Measurements from ENCODE around the gene SYT3. TPM values are rescaled to one million over a fixed set of nuclear protein-coding genes. Genes with fewer than 3 reads are reported as not detected.

Gene SYT3
- total RNA-seq, 1 experiment from 2014 or later: 1.9 TPM

DNA sequence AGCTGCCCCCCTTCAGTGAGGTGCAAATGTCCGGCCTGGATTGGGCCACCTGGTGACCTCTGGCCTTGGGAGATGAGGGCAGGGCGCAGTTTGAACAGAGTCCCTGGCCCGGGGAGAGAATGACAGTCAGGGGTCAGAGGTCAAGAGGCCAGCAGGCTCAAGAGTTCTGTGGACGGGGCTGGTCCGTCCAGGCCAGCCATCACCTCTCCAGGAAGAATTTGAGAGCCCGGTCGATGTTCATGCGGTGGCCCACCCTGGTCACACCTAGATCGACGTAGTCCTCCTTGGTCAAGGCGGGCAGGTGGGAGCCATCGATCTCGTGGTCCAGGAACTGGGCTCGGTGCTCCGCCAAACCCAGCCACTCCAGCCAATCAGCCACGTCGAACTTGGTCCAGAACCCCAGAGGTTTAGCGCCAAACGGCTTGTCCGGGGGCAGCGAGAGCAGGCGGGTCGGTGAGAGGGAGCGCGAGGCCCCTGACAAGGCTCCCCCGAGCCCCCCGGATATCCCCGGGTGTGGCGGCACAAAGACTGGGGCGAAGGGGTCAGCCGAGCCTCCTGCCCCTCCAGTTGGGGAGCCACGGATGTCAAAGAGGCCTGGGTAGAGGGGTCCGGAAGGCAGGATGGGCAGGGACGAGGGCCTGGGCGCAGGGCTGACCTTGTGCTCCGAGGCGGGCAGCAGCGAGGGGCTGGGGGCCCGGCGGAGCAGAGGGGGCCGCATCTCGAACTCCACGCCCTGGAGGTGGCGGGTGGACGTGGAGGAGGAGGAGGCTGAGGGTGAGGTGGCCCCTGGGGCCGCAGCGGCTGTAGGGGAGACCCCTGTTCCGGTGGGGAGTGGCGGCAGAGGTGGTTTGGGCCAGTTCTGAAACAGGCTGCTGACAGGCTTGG lies 22.3 kb upstream of the SYT3 start:
- no peak for DNase-seq (ENCODE audit: low spot score)

- DNase-seq (ENCODE audit: low spot score): no peak
These were observed 21.3 kb upstream of the SYT3 start for GRCh38 chr19:50661023-50661422.

- DNase-seq (ENCODE audit: low spot score): no peak
These were observed 20.3 kb upstream of the SYT3 start for GRCh38 chr19:50660088-50660366.

- no peak for DNase-seq (ENCODE audit: low spot score)
These were observed 19.8 kb upstream of the SYT3 start for GRCh38 chr19:50659318-50660087.

GRCh38 chr19:50658441-50659317 lies 19.0 kb upstream of the SYT3 start:
- peak; percentile 96 for DNase-seq (ENCODE audit: low spot score)

DNA sequence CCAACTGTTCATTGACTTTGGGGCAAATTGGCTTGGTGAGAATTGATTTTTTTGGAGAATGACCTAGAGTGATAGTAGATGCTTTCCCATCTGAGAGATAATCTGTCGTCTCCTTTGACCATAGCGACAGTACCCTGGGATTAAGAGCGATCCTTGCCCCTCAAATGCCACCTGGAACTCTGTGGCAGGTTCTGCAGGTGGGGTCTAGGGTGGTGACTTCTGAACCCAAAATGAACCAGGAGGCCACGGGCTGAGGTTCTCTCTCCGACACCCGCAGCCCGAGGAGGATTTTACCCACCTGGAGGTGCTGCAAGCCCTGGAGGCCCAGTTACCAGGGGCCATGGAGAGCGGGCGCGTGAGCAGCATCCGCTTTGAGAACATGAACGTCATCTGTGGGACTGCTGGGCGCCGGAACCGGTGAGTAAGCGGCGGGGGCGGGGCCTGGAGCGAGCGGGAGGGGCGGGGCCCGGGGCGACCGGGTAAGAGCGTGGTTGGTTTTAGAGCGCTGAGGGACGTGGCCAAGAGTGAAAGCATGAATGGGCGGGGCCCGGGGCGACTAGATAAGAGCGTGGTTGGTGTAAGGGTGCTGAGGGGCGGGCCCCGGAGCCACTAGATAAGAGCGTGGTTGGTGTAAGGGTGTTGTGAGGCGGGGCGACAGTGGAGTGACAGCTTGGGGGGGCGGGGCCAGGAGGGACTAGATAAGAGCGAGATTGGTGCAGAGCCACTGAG lies 18.2 kb upstream of the SYT3 start:
- DNase-seq (ENCODE audit: low spot score): peak; percentile 100

- no peak for DNase-seq (ENCODE audit: low spot score)
These were observed 17.6 kb upstream of the SYT3 start for GRCh38 chr19:50657222-50657669.

DNA sequence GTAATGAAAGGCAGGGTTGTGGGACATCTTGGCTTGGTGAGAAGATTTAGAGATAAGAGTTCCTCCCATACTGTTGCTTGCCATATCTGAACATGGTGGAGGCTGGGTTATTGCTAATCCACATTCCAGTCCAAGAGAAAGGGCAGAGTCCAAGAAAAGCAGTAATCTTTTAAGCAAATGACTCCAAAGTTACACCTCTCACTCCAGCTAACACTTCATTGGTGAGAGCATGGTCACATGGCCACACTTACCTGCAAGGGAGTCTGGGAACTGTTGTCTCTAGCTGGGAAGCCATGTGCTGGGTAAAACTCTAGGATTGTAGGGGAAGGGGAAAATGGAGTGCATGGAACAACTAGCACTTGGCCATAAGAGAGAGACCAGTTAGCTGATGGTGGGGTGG lies 15.2 kb upstream of the SYT3 start:
- no peak for DNase-seq (ENCODE audit: low spot score)

- no peak for DNase-seq (ENCODE audit: low spot score)
These were observed 13.0 kb upstream of the SYT3 start for GRCh38 chr19:50652722-50653121.

DNA sequence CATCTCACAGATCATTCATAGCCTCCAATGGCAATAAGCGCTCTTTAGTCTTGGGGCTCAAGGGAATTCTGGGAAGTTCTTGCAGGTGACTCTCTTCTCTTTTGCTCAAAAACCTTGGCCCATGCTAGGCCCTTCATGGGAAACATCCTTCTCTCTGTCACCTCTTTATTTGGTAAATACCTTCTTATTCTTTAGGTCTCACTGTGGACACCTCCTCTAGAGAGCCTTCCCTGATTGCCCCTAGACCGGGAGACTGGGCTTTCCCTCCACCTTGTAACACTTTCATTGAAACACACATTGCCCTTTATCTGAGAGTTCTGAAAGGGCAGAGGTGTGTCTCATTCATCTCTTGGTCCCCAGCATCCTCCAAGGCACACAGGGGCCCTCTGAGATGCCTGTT lies 11.5 kb upstream of the SYT3 start:
- no peak for DNase-seq (ENCODE audit: low spot score)

GRCh38 chr19:50649433-50650391 lies 10.0 kb upstream of the SYT3 start, which contains the start of gene C19orf81:
Gene C19orf81 (plus strand): TSS chr19:50649445. CDS start chr19:50649445, 0 bp downstream.
- DNase-seq (ENCODE audit: low spot score): peak; percentile 73

DNA sequence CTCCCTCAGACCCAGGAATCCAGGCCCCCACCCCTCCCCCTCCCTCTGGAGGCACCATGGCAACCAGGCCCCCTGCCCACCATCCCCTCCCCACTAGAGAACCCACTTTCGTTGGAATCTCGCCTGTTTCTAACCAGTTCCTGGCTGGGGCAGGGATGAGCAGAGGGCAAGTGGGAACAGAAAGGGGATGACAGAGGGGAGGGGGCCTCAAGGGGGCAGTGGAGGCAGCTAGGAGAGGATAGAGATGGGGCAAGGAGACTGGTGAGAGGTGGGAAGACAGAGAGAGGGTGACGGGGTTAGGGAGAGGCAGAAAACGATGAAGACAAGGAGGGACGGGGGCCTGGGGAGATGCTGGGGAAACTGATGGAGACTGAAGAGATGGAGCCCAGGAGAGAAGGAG lies 9.0 kb upstream of the SYT3 start:
- DNase-seq (ENCODE audit: low spot score): no peak

DNA sequence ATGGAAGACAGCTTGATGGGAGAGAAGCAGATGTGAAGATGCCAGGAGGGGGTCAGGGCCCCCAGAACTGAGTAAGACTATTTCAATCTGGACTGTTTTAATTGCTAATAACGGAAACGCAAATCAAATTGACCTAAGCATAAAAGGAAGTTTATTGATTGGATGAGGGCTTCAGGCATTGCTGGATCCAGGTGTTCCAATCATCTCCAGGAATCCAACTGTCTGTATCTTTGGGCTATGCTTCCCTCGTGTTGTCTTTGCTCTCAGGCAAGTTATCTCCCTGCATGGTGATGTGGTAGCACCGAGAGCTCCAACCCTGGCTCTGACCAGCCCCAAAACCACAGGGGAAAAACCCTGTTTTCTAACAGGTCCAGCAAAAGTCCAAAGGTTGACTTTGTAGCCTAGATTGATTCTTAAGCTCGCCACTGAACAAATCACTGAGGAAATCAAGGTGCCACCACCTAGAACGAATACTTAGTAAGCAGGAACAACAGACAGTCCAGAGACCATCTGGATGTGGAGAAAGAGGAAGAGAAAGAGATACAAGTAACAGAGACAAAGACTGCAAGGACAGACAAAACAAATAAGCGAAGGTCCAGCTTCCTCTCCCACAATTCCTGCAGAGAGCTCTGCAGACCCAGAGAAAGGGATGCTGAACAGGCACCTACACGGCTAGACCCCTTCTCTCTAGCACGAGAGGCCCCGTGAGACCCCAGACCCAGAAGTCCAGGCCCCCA lies 8.4 kb upstream of the SYT3 start:
- no peak for DNase-seq (ENCODE audit: low spot score)

GRCh38 chr19:50646074-50646807 lies 6.6 kb upstream of the SYT3 start:
- DNase-seq (ENCODE audit: low spot score): peak; percentile 83

DNA sequence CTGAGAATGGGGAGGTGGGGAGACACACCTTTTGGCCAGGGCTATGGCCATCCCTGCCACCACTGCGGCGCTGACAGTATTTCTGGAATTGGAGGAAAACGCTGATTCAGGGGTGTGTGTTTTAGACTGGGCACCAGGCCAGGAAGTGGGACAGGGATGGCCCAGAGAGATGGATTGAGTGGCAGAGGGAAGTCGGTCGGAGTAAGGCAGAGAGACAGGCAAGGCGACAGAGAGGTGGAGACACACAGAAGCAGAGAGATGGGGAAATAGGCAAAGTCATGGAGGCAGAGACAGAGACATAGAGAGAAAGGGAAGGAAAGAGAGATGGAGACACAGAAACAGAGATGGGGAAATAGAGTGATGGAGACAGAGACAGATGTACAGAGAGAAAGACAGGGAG lies 5.4 kb upstream of the SYT3 start:
- DNase-seq (ENCODE audit: low spot score): no peak

DNA sequence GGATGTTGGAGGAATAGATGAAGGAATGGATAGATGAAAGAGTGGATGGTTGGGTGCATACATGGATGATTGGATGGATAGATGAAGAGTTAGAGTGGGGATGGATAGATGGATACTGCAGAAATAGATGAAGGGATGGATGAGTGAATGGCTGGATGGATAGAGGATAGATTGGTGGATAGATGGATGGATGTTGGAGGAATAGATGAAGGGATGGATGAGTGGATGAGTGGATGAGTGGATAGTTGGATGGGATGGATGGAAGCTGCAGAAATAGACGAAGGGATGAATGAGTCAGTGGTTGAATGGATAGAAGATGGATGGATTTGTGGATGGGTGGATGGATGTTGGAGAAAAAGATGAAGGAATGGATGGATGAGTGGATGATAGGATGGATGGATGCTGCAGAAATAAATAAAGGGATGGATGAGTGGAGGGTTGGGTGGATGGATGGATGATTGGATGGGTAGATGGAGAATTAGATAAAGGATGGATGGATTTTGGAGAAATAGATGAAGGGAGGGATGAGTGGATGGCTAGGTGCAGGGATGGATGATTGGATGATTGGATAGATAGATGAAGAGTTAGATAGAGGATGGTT lies 4.7 kb upstream of the SYT3 start:
- DNase-seq (ENCODE audit: low spot score): no peak

- DNase-seq (ENCODE audit: low spot score): no peak
These were observed 687 bp upstream of the SYT3 start for GRCh38 chr19:50640368-50640767.

DNA sequence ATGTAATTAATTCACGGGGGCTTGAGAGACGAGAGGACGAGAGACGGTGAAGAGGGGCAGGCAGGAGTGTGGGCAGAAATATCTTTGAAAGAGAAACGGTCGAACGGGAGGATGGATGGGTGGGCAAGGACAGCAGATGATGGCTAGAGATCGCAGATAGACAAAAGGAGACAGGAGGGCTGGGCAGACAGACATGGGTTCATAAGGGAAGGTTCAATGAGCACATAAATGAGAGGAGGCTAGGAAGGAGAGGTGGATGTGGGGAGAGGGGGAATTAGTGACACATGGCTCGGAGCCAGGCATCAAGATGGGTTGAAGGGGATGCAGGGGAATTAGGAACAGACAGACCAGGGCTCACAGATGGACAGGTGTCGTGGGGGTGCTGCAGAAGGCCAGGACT lies 1.1 kb downstream of the SYT3 start:
- DNase-seq (ENCODE audit: low spot score): no peak
